Left lung (tissue), 10 donors: ENCODE data around the gene KCNK5. TPM values are rescaled to one million over a fixed set of nuclear protein-coding genes. Genes with fewer than 3 reads are reported as not detected.

Experiments used
- ATAC-seq: fragments of 200-7000 bp; cut with Tn5 transposase; one replicate; pipeline ENCODE4 v1.9.1; 2020; ENCODE audit warnings: moderate library complexity
- DNase-seq, 4 donors: peaks; one replicate each; pipeline ENCODE4 v3.0.0-alpha.2; 2013 to 2020
- H3K27ac ChIP-seq, 2 donors: fragments of 200-600 bp; sonication (generic) in 1 of 2; one replicate each; pipeline versions ENCODE4 v1.5.0 to v1.8.0; 2020 to 2021
- H3K27me3 ChIP-seq, 2 donors: fragments of 200-600 bp; sonication (generic) in 1 of 2; one replicate each; pipeline versions ENCODE4 v1.5.0 to v1.8.0; 2020 to 2021
- H3K36me3 ChIP-seq, 2 donors: fragments of 200-600 bp; sonication (generic) in 1 of 2; one replicate each; pipeline versions ENCODE4 v1.5.0 to v1.8.0; 2020 to 2021
- H3K4me1 ChIP-seq, 2 donors: fragments of 200-600 bp; one replicate each; pipeline ENCODE4 v1.8.0; 2021
- H3K4me3 ChIP-seq, 2 donors: fragments of 200-600 bp; sonication (generic) in 1 of 2; one replicate each; pipeline versions ENCODE4 v1.5.0 to v1.8.0; 2020 to 2021; ENCODE audit warnings: mild to moderate bottlenecking in 1 of 2
- H3K9me3 ChIP-seq, 2 donors: fragments of 200-600 bp; sonication (generic) in 1 of 2; one replicate each; pipeline versions ENCODE4 v1.5.0 to v1.8.0; 2020 to 2021
- CTCF ChIP-seq, 2 donors: fragments of 200-600 bp; sonication (generic) in 1 of 2; IDR thresholded peaks; one replicate each; pipeline versions ENCODE4 v1.5.0 to v1.8.0; 2021; ENCODE audit warnings: antibody characterized with exemption in 2 of 2
- intact Hi-C, 2 donors: fragments of 100-400 bp; cut with DNase I; formaldehyde crosslinking; loops; one replicate each; pipeline versions ENCODE4 v1.11.2 to v1.14.2; 2022
- polyA plus RNA-seq, 6 donors: library from polyadenylated mRNA; unstranded; fragments of 120-200 nt; gene quantifications; one replicate each; pipeline ENCODE4 v1.2.1, GENCODE V29; 2013; ENCODE audit not compliant: insufficient read length in 6 of 6
- total RNA-seq, 2 donors: library from RNA; stranded (reverse); fragmentation: NEBNext Ultra II Directional; extraction: Animal tissue kit (Norgen Biotek cat#: 25700); gene quantifications; one replicate each; pipeline ENCODE4 v1.2.1, GENCODE V29; 2021
- donor health status: DM: no; HTN: yes; CAD: no.
- donor health status: DM: no; HTN: no; CAD: no.

Gene KCNK5
- total and polyA plus RNA-seq, 8 donors, result 12.6 to 26.4 (median 22.8) TPM

- Histone ChIP-seq H3K27me3 (no peaks in the 10 kb centered on the region), H3K4me1 (no peaks in the 10 kb centered on the region), H3K36me3 (no peaks in the 10 kb centered on the region), H3K27ac (no peak overlapping the region), H3K4me3 (no peak overlapping the region), H3K9me3 (no peaks in the 10 kb centered on the region)
- no peak for ATAC-seq
- no peak for TF ChIP-seq CTCF (IDR thresholded peaks at IDR 0.05)
- intact Hi-C loops, result no loop called here
- DNase-seq, result no peak
Observed at GRCh38 chr6:39247667-39248194, 18.5 kb upstream of the KCNK5 start.

DNA sequence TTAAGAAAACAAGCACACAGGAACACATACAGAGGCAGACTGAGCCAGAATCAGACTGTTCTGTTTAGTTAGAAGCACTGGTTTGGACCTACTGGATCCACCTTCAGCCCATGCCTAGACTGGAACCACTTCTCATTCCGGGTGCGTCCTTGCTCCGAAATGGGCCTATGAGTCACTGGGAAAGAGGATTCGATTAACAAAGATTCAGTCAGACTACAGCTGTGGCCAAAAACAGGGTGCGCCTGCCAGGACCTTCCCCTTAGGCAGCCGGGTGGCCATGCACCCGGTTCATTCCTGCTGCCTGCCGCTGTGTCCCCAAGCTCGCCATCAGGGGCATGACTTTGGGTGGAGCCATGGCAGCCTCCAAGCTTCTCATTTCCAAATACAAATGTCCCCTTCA is 14.5 kb upstream of the KCNK5 start:
- no peak overlapping the region for H3K4me3 ChIP-seq
- no peak for TF ChIP-seq CTCF (IDR thresholded peaks at IDR 0.05)
- no peak for ATAC-seq
- no peaks in the 10 kb centered on the region for H3K4me1 ChIP-seq
- no peaks in the 10 kb centered on the region for H3K36me3 ChIP-seq
- no peaks in the 10 kb centered on the region for H3K9me3 ChIP-seq
- H3K27ac ChIP-seq, result no peak overlapping the region
- intact Hi-C loops, result no loop called here
- no peak for DNase-seq
- no peaks in the 10 kb centered on the region for H3K27me3 ChIP-seq

GRCh38 chr6:39240155-39240757 is 11.0 kb upstream of the KCNK5 start:
- H3K9me3 ChIP-seq, result no peaks in the 10 kb centered on the region
- intact Hi-C loops, result no loop called here
- no peaks in the 10 kb centered on the region for H3K36me3 ChIP-seq
- no peak overlapping the region for H3K27ac ChIP-seq
- ATAC-seq (no peak), DNase-seq (no peak)
- no peak overlapping the region for H3K4me3 ChIP-seq
- H3K4me1 ChIP-seq, result no peaks in the 10 kb centered on the region
- no peaks in the 10 kb centered on the region for H3K27me3 ChIP-seq
- TF ChIP-seq CTCF (IDR thresholded peaks at IDR 0.05), result no peak

DNA sequence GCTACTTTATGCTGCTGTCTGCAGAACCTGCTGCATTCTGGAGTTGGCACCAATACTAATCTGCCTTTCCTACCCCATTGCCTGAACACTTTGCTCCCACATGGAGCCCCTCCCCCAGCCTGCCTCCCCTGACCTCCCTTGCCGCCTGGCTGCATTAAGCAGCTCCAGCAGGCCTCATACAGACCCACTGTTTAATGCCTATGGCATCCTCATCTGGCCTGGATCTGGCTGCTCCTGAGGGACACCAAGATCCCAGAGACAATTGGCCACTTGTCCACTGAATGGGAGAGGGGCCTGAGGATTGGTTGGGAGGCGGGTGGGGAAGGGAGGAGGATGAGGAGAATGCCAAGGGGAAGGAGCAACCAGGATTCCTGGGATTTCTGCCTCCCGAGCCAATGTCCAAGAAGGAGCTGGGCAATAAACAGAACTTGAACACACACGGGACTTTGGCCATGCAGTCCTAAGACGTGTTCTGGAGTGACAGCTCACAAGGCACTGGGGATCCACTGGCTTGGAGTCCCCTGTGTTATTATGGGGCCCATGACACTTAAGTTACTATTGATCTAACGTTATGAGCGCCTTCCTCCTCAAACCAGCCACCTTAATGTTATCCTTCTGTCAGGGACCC is 10.4 kb upstream of the KCNK5 start:
- intact Hi-C loops, result no loop called here

More for the DNA sequence above, 10.4 kb upstream of the KCNK5 start:
- H3K4me3 ChIP-seq, result no peak overlapping the region
- DNase-seq (no peak), ATAC-seq (no peak)
- TF ChIP-seq CTCF (IDR thresholded peaks at IDR 0.05), result no peak
- H3K36me3 ChIP-seq, result no peaks in the 10 kb centered on the region
- H3K27me3 ChIP-seq, result no peaks in the 10 kb centered on the region
- no peak overlapping the region for H3K27ac ChIP-seq
- no peaks in the 10 kb centered on the region for H3K4me1 ChIP-seq
- H3K9me3 ChIP-seq, result no peaks in the 10 kb centered on the region
